Trophoblast cell (in vitro differentiated cells and primary cell): ENCODE results near the gene PRSS3. TPM values are rescaled to one million over a fixed set of nuclear protein-coding genes. Genes with fewer than 3 reads are reported as not detected.
"Not testable (repeated sequence)": the region's sequence is repeated elsewhere in the genome, so short reads cannot be mapped to it uniquely, and the experiment has no call there.

Experiments
- DNase-seq, 2 donors: peaks; one replicate each; pipeline ENCODE4 v3.0.0-alpha.2; 2016
- H2AFZ ChIP-seq: 2 replicates; pipeline ENCODE4 v1.6.1; 2013; ENCODE audit warnings: low read length, moderate library complexity, mild to moderate bottlenecking; ENCODE audit not compliant: insufficient read depth, poor library complexity
- H2AK5ac ChIP-seq: 2 replicates; pipeline ENCODE4 v1.6.1; 2013; ENCODE audit warnings: mild to moderate bottlenecking, low read length
- H2BK120ac ChIP-seq: 2 replicates; pipeline ENCODE4 v1.6.1; 2013; ENCODE audit warnings: low read length, mild to moderate bottlenecking, moderate library complexity; ENCODE audit not compliant: insufficient read depth, poor library complexity
- H2BK12ac ChIP-seq: 2 replicates; pipeline ENCODE4 v1.6.1; 2013; ENCODE audit warnings: mild to moderate bottlenecking, low read length, moderate library complexity
- H2BK5ac ChIP-seq: 2 replicates; pipeline ENCODE4 v1.6.1; 2013; ENCODE audit warnings: low read length, low read depth, moderate library complexity, mild to moderate bottlenecking; ENCODE audit not compliant: poor library complexity
- H3K14ac ChIP-seq: 2 replicates; pipeline ENCODE4 v1.6.1; 2013; ENCODE audit warnings: mild to moderate bottlenecking, low read length
- H3K18ac ChIP-seq: 2 replicates; pipeline ENCODE4 v1.6.1; 2013; ENCODE audit warnings: mild to moderate bottlenecking, low read length
- H3K23ac ChIP-seq: 2 replicates; pipeline ENCODE4 v1.6.1; 2013; ENCODE audit warnings: low read length
- H3K27ac ChIP-seq: 2 replicates; pipeline ENCODE4 v1.5.1; 2013; ENCODE audit warnings: low read depth, mild to moderate bottlenecking, inconsistent platforms, low read length, moderate library complexity
- H3K27me3 ChIP-seq: 2 replicates; pipeline ENCODE4 v1.6.1; 2013; ENCODE audit warnings: inconsistent platforms, mild to moderate bottlenecking, low read length, moderate library complexity; ENCODE audit not compliant: insufficient read depth
- H3K36me3 ChIP-seq, 2 experiments: 1 replicate in 1 of 2; 2 replicates in 1 of 2; pipeline ENCODE4 v1.6.1; 2013; ENCODE audit warnings: low read length in 2 of 2, mild to moderate bottlenecking in 2 of 2, moderate library complexity in 1 of 2; ENCODE audit not compliant: insufficient read depth in 2 of 2, control insufficient read depth in 1 of 2
- H3K4ac ChIP-seq: 2 replicates; pipeline ENCODE4 v1.6.1; 2013; ENCODE audit warnings: low read depth, mild to moderate bottlenecking, low read length, moderate library complexity
- H3K4me1 ChIP-seq, 2 experiments: 1 replicate in 1 of 2; 2 replicates in 1 of 2; pipeline ENCODE4 v1.6.1; 2013; ENCODE audit warnings: low read length in 2 of 2, mild to moderate bottlenecking in 2 of 2, moderate library complexity in 1 of 2; ENCODE audit not compliant: insufficient read depth in 2 of 2, control insufficient read depth in 1 of 2
- H3K4me2 ChIP-seq: 2 replicates; pipeline ENCODE4 v1.6.1; 2013; ENCODE audit warnings: inconsistent platforms, mild to moderate bottlenecking, low read length, moderate library complexity
- H3K4me3 ChIP-seq: 2 replicates; pipeline ENCODE4 v1.5.1; 2013; ENCODE audit warnings: mild to moderate bottlenecking, low read depth, low read length, inconsistent platforms
- H3K79me1 ChIP-seq: one replicate; pipeline ENCODE4 v1.6.1; 2013; ENCODE audit warnings: low read length
- H3K79me2 ChIP-seq: 2 replicates; pipeline ENCODE4 v1.6.1; 2013; ENCODE audit warnings: low read length, mild to moderate bottlenecking; ENCODE audit not compliant: control insufficient read depth, insufficient read depth, poor library complexity
- H3K9ac ChIP-seq: 2 replicates; pipeline ENCODE4 v1.6.1; 2013; ENCODE audit warnings: mild to moderate bottlenecking, low read length
- H3K9me3 ChIP-seq: 2 replicates; pipeline ENCODE4 v1.6.1; 2013; ENCODE audit warnings: low read depth, mild to moderate bottlenecking, control low read depth, inconsistent platforms, low read length; ENCODE audit not compliant: insufficient read depth
- H4K12ac ChIP-seq: 2 replicates; pipeline ENCODE4 v1.6.1; 2013; ENCODE audit warnings: low read depth, mild to moderate bottlenecking, low read length, moderate library complexity
- H4K8ac ChIP-seq: 2 replicates; pipeline ENCODE4 v1.6.1; 2013; ENCODE audit warnings: low read depth, mild to moderate bottlenecking, low read length, moderate library complexity
- H4K91ac ChIP-seq: one replicate; pipeline ENCODE4 v1.6.1; 2013; ENCODE audit warnings: low read depth, mild to moderate bottlenecking, low read length, moderate library complexity
- WGBS: extraction: QIAGEN DNeasy Blood & Tissue Kit; methylation state at CpG from one replicate; pipeline ENCODE4 v1.1.7; 2013; ENCODE audit warnings: missing lambda C conversion rate; ENCODE audit not compliant: insufficient read length, insufficient coverage; ENCODE audit errors: extremely low coverage; 5-methylcytosine and 5-hydroxymethylcytosine counted together
- polyA plus RNA-seq: library from polyadenylated mRNA; stranded (reverse); fragments of 200-250 nt; gene quantifications from 2 replicates; pipeline ENCODE4 v1.2.3, GENCODE V29; 2013

Gene PRSS3
- polyA plus RNA-seq, result not detected in 2 replicates

- WGBS, result no CpG with 5 or more reads among the region's 4 CpGs
- no peaks in the 10 kb centered on the region for H3K4me1 ChIP-seq
These were observed at the start of gene PRSS3 for GRCh38 chr9:33795281-33795680. TSS of gene PRSS3 (plus strand) at chr9:33795561. CDS start at chr9:33795574, 13 bp downstream.

GRCh38 chr9:33748633-33749304 is 46.6 kb upstream of the PRSS3 start:
- H3K4ac ChIP-seq, result no peak overlapping the region
- H3K18ac ChIP-seq, result no peak overlapping the region
- no peak overlapping the region for H3K23ac ChIP-seq
- no peaks in the 10 kb centered on the region for H3K36me3 ChIP-seq
- no peaks in the 10 kb centered on the region for H3K79me2 ChIP-seq
- H3K14ac ChIP-seq, result no peak overlapping the region
- H2BK12ac ChIP-seq, result no peak overlapping the region
- no peak overlapping the region for H3K9ac ChIP-seq
- H3K4me1 ChIP-seq, result no peaks in the 10 kb centered on the region
- H2AFZ ChIP-seq, result no peak overlapping the region
- no peak overlapping the region for H4K8ac ChIP-seq
- no peak for DNase-seq
- no peak overlapping the region for H2BK120ac ChIP-seq
- no peak overlapping the region for H2AK5ac ChIP-seq
- H3K9me3 ChIP-seq, result no peaks in the 10 kb centered on the region
- H3K27ac ChIP-seq, result no peak overlapping the region
- no peaks in the 10 kb centered on the region for H3K27me3 ChIP-seq
- no peak overlapping the region for H2BK5ac ChIP-seq
- WGBS, result no CpG with 5 or more reads among the region's 22 CpGs
- H3K4me3 ChIP-seq, result no peak overlapping the region
- H4K91ac ChIP-seq, result no peak overlapping the region
- no peak overlapping the region for H4K12ac ChIP-seq
- H3K79me1 ChIP-seq, result no peaks in the 10 kb centered on the region
- no peak overlapping the region for H3K4me2 ChIP-seq

More at GRCh38 chr9:33795281-33795680, at the start of gene PRSS3:
- peaks cover 9% of the 10 kb centered on the region for H3K9me3 ChIP-seq
- H3K36me3 ChIP-seq, result no peaks in the 10 kb centered on the region
- no peaks in the 10 kb centered on the region for H3K79me2 ChIP-seq
- no peak within 1 kb of the TSS for H3K27ac ChIP-seq
- no peak within 1 kb of the TSS for H2BK12ac ChIP-seq
- H3K79me1 ChIP-seq, result no peaks in the 10 kb centered on the region
- H3K9ac ChIP-seq, result no peak within 1 kb of the TSS
- H4K91ac ChIP-seq, result no peak within 1 kb of the TSS
- no peak within 1 kb of the TSS for H2AFZ ChIP-seq
- H3K4me3 ChIP-seq, result no peak within 1 kb of the TSS
- no peak within 1 kb of the TSS for H3K18ac ChIP-seq
- H3K4ac ChIP-seq, result no peak within 1 kb of the TSS
- no peak within 1 kb of the TSS for H2BK120ac ChIP-seq
- H3K14ac ChIP-seq, result no peak within 1 kb of the TSS
- H2AK5ac ChIP-seq, result no peak within 1 kb of the TSS
- H3K27me3 ChIP-seq, result no peaks in the 10 kb centered on the region
- H4K12ac ChIP-seq, result no peak within 1 kb of the TSS
- no peak within 1 kb of the TSS for H3K23ac ChIP-seq
- no peak for DNase-seq
- H2BK5ac ChIP-seq, result no peak within 1 kb of the TSS
- H3K4me2 ChIP-seq, result no peak within 1 kb of the TSS
- H4K8ac ChIP-seq, result no peak within 1 kb of the TSS

- H3K9ac ChIP-seq, H3K27ac ChIP-seq, H3K23ac ChIP-seq, H3K4me3 ChIP-seq, H3K4me2 ChIP-seq, H3K36me3 ChIP-seq, H3K14ac ChIP-seq, H3K9me3 ChIP-seq, H3K18ac ChIP-seq, H2AFZ ChIP-seq, H2BK120ac ChIP-seq, H3K4ac ChIP-seq, H4K12ac ChIP-seq, H4K8ac ChIP-seq, DNase-seq, H3K4me1 ChIP-seq, H2BK5ac ChIP-seq, H3K79me1 ChIP-seq, H4K91ac ChIP-seq, H3K79me2 ChIP-seq, H2BK12ac ChIP-seq, H2AK5ac ChIP-seq, H3K27me3 ChIP-seq: not testable (repeated sequence)
- WGBS, result no CpG with 5 or more reads among the region's 6 CpGs
These were observed 46.1 kb upstream of the PRSS3 start for GRCh38 chr9:33749305-33749654.

- Histone ChIP-seq H3K4me3 (no peak overlapping the region), H4K8ac (no peak overlapping the region)
These were observed 45.0 kb upstream of the PRSS3 start for GRCh38 chr9:33750307-33750838.

More at GRCh38 chr9:33750307-33750838, 45.0 kb upstream of the PRSS3 start:
- Histone ChIP-seq H3K9ac (no peak overlapping the region), H3K27me3 (no peaks in the 10 kb centered on the region), H3K4me2 (no peak overlapping the region), H3K23ac (no peak overlapping the region), H4K91ac (no peak overlapping the region), H3K79me2 (no peaks in the 10 kb centered on the region), H3K9me3 (no peaks in the 10 kb centered on the region), H2AK5ac (no peak overlapping the region), H2AFZ (no peak overlapping the region), H3K36me3 (no peaks in the 10 kb centered on the region), H3K4me1 (no peaks in the 10 kb centered on the region), H2BK12ac (no peak overlapping the region), H3K27ac (no peak overlapping the region), H3K4ac (no peak overlapping the region), H3K79me1 (no peaks in the 10 kb centered on the region), H3K14ac (no peak overlapping the region), H2BK5ac (no peak overlapping the region), H4K12ac (no peak overlapping the region), H3K18ac (no peak overlapping the region), H2BK120ac (no peak overlapping the region)
- DNase-seq, result no peak
- no CpG with 5 or more reads among the region's 35 CpGs for WGBS
